Fibroblast of peridontal ligament (primary cell): ENCODE results near the gene TBC1D16.
A peak's percentile ranks its signal among the peaks of the same experiment; 100 is the strongest.

Experiments
- DNase-seq: peaks from one replicate; pipeline ENCODE4 v3.0.0-alpha.2; 2010; ENCODE audit errors: extremely low read depth

TBC1D16 gene

GRCh38 chr17:79926605-79927135 lies 109.0 kb downstream of the TBC1D16 start:
- no peak for DNase-seq

- DNase-seq, result no peak
These were observed 109.5 kb downstream of the TBC1D16 start for GRCh38 chr17:79926142-79926604.

- DNase-seq, result peak; percentile 19
These were observed 110.3 kb downstream of the TBC1D16 start for GRCh38 chr17:79925242-79925957.

GRCh38 chr17:79924639-79924976 lies 111.1 kb downstream of the TBC1D16 start:
- DNase-seq, result no peak

DNA sequence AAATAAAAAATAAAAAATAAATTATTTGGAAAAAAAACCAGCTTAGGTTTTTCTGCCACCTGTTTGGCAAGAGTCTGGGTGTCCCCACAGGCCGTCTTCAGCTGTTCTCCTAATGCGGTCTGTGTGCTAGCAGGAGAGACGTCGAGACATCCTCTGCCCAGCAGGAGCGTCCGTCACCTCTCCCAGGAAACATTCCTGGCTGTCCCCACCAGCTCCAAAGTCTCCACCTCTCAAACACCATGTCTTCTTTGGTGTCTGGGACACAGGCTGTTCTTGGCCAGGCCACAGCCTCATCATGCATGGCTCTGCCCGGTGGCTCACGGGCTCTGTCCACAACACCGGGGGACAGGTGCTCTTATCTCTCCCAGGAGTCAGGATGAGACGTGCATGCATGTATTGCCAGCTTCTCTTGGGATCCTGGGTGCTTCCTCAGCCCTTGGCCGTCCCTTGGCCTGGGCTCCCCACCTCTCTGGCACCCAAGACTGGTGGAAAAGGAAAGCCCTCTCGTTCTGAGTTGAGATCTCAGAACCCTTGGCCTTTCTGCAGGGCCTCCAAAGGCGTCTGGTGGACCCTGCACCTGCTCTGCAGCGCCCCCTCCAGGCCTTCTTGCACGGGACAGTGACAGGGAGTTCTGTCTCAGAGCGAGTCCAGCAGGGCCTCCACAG lies 111.6 kb downstream of the TBC1D16 start:
- DNase-seq, result no peak

DNA sequence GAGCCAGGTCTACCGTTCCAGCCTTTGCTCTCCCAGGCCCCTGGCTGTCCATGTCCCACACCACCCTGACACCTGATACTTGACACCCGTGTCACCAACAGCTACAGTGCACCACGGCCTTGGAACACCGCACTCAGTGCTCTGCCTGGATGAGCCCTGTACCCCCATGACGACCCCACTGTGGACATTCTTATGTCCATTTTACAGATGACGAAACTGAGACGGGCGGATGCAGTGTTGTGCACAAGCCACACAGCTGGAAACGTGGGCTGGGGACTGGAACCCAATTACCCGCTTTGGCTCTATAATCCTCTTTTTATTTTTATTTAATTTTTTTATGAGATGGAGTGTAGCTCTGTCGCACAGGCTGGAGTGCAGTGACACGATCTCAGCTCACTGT lies 112.9 kb downstream of the TBC1D16 start:
- no peak for DNase-seq

GRCh38 chr17:79922116-79922601 lies 113.5 kb downstream of the TBC1D16 start:
- no peak for DNase-seq

DNA sequence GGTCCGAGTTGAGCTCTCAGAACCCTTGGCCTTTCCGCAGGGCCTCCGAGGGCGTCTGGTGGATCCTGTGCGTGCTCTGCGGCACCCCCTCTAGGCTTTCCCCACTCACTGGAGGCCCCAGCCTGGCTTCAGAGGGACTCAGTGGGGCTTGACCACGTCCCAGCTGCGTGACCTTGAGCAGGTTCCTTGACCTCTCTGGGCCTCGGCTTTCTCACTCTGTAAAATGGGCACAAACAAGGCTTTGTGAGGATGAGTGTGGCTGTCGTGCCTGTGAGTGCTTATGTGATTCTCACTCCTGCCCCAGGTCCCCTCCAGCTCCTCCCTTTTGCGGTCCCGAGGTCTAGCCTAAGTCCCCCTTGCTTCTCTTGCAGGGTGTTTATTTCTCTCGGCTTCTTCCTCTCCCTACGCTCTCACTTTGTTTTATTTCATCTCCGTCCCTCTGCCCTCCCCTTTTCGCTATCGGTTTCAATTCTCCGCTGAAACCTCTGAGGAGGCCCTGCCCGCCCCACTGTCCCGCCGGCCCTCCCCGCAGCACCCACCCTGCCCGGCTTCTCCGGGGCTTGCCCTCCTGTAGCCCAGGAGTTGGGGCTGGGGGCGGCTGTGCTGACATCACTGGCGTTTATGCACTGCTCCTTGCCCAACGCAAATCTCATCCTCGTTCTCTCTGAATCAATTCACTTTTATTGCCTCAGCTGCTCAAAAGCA lies 114.1 kb downstream of the TBC1D16 start:
- DNase-seq, result no peak

DNA sequence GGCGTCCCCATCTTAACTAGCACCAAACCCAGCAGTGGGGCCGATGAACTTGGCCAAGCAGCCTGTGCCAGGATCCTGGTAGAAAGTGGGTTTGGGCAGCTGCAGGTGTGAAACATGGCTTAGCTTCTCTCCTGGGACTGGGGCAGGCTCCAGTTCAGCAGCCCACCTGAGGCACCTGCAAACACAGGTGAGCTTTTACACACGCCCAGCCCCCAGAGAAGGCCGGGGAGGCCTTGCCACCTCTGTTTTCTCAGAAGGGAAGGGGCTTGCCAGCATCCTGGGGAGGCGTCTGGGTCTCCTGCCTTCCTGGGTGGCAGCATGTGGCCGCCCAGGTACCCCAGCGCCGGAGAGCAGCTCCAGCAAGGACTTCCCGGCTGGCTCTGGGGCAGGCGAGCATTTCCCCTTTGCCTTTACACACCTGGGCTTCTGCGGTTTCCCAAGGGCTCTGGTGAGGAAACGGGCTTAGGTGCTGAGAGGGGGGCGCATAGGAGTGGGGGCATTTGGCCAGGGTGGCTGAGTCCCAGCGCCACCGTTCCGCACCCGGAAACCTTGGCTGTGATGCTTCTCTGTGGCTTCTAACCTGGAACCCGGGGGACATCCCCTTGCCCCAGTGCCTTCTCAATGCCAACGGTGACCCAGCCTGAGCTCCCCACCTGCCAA lies 114.8 kb downstream of the TBC1D16 start:
- no peak for DNase-seq

GRCh38 chr17:79919862-79920720 lies 115.6 kb downstream of the TBC1D16 start:
- no peak for DNase-seq

DNA sequence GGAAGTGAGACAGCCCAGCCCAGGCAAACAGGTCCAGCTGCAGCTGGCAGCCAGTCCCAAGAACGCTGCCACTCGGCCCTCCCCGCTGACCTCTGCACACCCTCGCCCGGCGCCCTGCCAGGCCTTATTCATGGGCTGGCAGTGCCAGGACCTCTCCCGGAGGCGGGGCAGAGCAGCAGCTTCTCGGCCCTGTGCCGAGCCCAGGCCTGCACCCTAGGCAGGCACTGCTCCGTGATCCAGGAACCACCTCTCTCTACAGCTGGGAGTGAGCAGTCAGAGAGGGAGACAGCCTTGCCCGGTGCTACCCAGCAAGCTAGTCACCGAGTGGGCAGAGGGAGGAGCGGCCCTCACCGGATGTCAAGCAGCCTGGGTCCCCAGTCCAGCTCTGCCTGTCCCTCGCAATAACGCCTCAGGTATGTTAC lies 116.5 kb downstream of the TBC1D16 start:
- DNase-seq, result peak; percentile 17

DNA sequence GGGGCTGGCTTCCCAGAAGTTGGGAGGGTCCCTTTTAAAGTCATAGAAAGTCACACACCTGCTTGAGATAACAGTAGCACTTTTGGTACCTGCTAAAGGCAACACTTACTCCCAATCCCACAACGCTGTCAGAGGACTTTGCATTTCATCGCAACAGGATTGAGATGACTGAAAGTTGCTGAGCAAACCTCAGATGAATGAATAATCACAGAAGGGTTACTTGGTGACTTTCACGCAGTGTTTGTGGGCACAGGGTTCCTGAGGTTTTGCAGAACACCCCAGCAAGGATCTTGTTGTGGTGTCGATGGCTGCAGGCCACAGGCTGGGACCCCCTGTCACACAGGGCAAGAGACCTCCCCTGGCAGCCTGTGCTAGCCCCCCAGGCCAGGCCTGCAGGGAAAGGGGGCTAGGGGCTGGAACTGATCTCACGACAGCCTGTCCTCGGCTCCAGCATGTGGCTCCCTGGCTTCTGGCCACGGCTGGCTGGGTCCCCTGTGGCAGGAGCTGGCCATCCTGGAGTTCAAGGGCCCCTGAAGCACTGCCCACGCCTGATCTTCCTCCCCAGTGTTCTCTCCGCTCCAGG lies 117.0 kb downstream of the TBC1D16 start:
- DNase-seq, result no peak

DNA sequence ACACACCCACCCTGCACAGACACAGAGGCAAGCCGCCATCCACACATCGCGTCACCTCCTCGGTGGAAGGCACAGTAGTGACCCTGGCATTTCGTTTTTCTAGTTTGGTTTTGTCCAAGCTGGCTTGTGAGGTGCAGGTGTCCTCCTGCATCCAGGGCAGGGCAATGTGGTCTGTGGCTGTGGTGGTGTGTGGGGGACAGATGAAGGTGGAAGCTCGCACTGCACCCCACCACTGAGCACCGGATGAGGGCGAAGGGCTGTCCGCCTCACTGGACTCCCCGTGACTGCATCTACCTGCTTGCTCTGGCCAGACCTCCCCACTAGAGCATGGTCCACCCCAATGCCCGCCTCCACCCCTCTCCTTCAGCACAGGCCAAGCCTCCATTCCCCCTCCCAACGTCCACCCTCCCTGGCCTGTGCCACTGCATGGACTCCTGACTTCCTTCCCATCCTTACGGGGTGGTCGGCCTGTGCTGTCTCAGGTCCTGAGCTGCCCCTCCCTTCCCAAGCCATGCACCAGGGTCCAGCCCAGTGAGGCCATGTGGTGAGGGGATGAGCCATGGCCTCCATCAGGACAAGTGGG lies 117.7 kb downstream of the TBC1D16 start:
- DNase-seq, result no peak

GRCh38 chr17:79916991-79917901 lies 118.4 kb downstream of the TBC1D16 start:
- no peak for DNase-seq

DNA sequence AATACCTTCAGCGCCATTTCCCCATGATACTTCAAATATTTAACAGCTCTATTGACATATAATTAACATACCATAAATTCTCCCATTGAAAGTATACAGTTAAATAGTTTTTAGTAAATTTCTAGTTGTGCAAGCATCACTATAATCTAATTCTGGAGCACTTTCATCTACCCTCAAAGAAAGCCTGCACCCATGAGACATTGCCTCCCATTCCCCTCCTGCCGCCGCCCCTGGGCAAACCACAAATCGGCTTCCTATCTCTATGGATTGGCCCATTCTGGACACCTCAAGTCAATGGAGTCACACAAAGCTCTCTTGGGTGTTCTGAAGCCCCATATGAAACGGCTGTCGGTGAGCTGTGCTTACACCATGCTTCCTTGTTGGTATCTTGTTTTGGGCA lies 119.2 kb downstream of the TBC1D16 start:
- DNase-seq, result no peak

GRCh38 chr17:79915850-79916430 lies 119.7 kb downstream of the TBC1D16 start:
- no peak for DNase-seq

DNA sequence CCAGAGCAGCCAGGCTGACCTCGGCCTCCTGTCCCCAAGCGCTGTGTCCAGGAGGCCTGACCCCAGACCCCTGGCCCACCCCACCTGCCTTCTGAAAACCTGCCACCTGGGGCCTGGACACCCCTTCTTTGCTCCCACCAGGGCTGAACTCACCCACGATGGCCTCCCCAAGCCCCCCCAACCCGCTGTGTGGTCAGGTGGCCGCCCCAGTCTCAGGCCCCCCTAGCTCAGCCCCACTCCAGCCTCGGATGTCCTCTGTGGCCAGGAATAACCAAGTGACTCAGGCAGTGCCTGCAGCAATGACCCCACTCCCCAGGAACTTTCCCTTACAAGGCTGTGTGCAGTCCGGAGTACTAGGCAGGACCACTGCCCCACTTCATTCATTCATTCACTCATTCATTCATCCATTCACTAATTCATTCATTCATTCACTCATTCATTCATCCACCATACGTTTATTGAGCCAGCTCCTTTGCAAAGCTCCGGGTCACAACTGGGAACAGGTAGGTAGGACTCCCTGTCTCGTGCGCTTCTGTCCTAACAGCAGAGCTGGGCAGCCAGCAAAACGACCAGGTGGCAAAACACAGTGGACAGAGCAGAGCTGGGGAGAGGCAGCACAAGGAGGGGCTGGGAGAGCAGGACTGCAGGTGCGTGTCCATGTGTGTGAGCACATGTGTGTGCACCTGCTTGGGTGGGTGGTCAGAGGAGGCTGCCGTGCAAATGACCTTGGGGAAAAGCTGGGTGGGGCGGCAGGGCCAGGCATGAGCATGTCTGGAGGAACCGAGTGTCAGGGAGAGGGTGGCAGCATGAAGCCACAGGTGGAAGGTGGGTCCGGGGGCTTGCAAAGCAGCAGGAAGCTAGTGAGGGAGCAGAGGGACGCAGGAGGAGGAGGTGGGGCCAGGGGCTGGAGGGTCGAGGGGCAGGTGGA lies 120.6 kb downstream of the TBC1D16 start:
- no peak for DNase-seq
